C4-2B (cell line): Measurements from ENCODE around the gene PARVG.

ENCODE experiments used
- ZFX ChIP-seq: fragments of 450-650 bp; IDR thresholded peaks from 2 replicates; pipeline ENCODE4 v1.6.1; 2017
- TF ChIP-seq, protein P1 (sequence below): fragments of 450-650 bp; conservative IDR thresholded peaks from 2 replicates; pipeline ENCODE4 v1.5.1; 2017; ENCODE audit warnings: mild to moderate bottlenecking

DNA sequence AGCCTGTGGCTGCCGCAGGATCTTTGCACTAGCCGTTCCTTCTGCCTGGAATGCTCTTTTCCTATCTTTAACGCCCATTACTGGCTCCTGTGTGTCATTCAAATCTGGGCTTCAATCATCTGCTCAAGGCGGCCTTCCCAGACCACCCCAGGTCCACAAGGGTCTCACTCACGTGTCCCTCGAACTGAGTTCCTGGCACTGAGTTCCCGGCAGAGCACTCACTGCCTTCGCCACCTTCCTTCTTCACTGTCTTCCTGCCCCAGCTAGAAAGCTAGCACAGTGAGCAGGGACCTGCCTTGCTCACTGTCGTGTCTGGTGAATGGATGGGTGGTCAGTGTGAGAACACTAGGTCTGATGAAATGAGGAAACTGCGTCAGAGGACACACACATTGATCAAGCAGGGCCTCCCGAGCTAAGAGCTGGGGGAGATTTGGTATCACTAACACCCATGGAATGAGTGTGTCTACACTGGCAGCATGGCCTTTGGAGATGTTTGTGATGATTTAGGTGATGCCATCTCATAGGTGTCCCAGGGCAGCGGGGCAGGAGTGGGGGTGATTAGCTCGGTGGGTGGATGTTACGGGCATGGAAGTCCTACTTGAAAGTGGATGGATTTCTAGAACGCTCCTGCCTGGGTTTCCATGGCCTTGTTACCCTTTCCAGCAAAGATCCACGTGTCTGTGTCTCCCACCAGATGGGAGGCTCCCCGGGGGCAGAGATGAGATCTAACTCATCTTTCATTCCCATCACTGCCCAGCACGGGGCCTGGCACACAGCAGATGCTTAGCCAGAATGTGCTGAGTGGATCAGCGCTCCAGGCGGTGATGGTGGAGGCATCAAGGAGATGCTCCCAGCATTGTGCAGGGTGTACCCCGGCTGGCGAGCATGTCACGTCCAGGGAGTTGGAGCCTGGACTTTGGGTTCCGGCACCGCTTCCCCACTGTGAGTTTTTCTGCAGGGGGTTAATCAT, 67.5 kb downstream of the PARVG start:
- no peak for TF ChIP-seq ZFX
- TF ChIP-seq, protein P1, sequence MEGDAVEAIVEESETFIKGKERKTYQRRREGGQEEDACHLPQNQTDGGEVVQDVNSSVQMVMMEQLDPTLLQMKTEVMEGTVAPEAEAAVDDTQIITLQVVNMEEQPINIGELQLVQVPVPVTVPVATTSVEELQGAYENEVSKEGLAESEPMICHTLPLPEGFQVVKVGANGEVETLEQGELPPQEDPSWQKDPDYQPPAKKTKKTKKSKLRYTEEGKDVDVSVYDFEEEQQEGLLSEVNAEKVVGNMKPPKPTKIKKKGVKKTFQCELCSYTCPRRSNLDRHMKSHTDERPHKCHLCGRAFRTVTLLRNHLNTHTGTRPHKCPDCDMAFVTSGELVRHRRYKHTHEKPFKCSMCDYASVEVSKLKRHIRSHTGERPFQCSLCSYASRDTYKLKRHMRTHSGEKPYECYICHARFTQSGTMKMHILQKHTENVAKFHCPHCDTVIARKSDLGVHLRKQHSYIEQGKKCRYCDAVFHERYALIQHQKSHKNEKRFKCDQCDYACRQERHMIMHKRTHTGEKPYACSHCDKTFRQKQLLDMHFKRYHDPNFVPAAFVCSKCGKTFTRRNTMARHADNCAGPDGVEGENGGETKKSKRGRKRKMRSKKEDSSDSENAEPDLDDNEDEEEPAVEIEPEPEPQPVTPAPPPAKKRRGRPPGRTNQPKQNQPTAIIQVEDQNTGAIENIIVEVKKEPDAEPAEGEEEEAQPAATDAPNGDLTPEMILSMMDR: no peak
